NCI-H524 (cell line): ENCODE results near the gene TP53I3.
"Not testable (repeated sequence)": the region's sequence is repeated elsewhere in the genome, so short reads cannot be mapped to it uniquely, and the experiment has no call there.

Source experiments
- DNase-seq, 2 experiments: peaks; one replicate each; lab custom pipeline; 2025; lab: John Stamatoyannopoulos, UW

TP53I3 gene

GRCh38 chr2:24084386-24085199, at the start of gene TP53I3:
Gene TP53I3, minus strand, starts transcription at chr2:24084834. Its CDS starts 508 bp downstream, at chr2:24084326.
- DNase-seq, result peak; percentile 88

GRCh38 chr2:24132543-24132942, 47.9 kb upstream of the TP53I3 start:
- DNase-seq, result no peak

DNA sequence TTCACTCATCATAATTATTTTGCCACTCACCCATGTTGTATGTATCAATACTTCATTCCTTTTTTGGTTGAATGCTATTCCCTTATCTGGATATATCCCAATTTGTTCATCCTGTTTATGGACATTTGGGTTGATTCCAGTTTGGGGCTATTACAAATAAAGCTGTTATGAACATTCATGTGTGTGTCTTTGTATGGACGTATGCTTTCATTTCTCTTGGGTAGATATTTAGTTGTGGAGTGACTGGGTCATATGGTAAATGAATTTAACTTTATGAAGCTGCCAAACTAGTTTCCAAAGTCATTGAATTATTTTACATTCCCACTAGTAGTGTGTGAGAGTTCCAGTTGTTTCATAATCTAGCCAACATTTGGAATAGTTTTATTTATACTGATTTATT, 41.3 kb upstream of the TP53I3 start:
- no peak for DNase-seq

GRCh38 chr2:24123922-24124580, 39.4 kb upstream of the TP53I3 start:
- DNase-seq, result peak; percentile 21 to 62

DNA sequence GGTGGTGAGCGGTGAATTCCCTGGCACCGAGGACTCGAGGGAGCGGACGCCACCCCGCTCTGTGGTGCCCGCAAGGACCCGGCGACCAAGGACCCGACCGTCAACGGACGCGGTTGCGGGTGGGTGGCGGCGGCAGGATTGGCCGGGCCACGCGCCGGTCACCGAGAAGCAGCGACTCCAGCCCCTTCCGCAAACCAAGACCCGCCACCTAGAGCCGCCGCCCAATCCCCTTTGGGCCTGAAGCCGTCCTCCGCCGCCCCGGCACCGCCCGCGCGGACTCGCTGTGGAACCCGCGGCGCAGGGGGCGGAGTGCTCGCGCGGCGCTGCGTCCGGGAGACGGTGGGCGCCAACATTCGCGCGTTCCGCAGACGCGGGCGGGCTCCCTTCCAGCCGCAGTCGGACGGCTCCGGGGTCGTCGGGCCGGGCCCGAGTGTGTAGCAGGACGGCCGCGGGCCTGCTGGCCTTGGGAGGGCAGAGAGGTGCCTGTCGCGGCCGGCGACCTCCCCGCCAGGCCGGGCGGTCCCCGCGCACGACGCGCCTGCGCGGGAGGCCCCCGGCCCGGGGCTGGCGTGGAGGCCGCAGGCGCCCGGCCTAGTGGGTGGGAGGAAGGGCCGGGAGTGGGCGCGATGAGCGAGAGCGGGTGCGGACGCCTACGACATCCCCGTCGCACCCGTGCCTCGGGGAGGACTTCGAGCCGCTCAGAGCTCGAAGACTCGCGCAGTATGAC, 38.7 kb upstream of the TP53I3 start, which contains the start of the genes FAM228B and PFN4:
FAM228B (plus strand) TSS at position 275 of the 727 bp plus-strand sequence. CDS start 893 bp downstream, outside the sequence.
PFN4 (minus strand) TSS at position 140 of the 727 bp plus-strand sequence. CDS start 799 bp downstream, outside the sequence.
- peak; percentile 78 to 83 for DNase-seq

DNA sequence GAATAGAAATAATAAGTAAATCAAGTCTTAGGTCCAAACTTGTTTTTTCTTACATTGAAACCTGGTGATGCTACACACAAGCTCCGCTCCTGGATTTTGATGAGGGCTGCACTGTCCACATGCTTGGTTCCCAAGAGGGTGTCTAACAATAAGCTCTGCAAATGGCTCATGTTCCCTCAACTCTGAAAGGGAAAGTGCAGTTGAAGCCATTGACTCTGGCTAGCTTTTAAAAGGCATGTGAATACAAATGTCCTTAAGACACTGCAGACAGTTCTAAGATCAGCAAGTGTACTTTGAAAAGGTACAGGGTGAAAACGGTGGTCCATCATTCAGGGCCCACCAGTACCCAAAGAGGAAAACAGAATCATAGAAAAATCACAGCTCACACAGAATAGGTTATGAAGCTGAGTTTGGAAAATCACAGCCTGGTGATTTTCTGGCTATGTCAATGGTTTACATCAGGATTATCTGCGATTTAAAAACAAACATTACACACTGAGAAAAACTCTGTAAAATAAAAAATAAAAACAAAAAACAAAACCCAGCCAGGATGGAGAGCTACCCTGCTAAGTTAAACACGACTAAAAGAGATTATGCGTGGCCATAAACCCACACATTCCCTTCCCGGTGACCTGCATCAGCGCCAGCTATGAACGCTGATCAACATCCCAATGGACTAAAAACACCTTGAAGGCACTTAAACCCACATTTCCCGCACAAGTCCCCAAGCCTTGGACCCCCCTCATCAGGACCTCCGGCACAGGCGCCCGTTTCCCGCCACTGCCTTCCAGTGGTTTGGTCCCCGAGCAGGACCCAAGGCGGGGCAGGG, 37.9 kb upstream of the TP53I3 start:
- peak in 1 of 2 experiments; percentile 28 for DNase-seq

GRCh38 chr2:24121469-24121868, 36.8 kb upstream of the TP53I3 start:
- no peak for DNase-seq

DNA sequence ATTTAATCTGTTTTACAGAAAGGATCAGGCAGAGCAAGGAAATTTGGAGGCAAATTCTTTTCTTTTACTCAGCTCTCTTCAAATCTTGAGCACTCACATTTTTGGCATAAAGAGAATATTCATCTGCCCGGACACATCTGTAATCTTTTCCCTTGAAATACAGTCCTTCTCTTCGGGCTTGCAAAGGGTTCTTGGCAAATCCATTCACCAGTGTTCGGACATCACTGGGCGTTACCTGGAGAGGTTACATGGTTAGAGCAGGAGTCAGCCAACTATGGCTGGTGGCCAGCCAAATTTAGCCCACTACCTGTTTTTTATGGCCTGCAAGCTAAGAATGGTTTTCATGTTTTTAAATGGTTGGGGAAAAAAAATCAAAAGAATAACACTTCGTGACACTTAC, 36.4 kb upstream of the TP53I3 start:
- DNase-seq, result no peak

DNA sequence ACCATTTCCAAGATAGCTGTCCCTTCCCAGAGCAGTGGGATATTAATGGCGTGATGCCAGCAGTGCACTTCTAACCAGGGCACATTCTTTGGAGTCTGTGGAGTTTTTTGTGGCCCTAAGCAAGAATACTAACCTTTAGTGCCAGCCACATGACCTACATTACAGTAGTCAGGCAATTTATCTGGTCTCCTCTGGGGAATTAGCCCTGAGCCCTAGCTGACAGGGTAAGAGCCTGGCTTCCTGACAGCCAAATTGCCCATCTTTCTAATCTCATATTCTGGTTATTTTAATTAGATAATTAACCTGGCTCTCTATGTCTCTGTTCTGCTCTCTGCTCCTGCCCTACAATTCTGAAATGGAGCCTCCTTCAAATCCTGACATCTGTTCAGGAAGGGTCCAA, 33.3 kb upstream of the TP53I3 start:
- DNase-seq, result peak; percentile 5 to 48

GRCh38 chr2:24115057-24115456, 30.4 kb upstream of the TP53I3 start:
- no peak for DNase-seq

DNA sequence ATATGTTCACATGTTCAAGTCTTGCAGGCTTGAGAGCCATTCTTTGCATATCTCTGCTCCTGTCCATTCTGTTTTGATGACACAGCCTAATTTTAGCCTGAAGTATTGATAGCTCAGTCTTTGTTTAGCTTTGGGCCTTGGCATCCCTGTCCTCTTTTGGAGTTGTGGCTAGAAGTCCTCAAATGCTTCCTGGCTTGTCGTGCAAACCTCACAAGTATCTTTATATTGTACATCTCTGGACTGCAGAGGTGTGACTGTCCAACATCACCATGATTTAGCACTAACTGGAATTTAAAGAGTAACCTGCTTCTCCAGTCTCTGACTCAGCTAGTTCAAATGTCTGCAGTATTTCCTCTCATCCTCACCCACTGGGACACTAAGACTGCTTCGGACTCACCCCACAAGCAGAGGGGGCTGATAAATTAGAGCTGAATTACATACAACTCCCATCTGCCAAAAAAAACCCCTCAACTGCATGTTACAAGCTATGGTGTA, 26.8 kb upstream of the TP53I3 start:
- DNase-seq, result no peak

- no peak for DNase-seq
These were observed 26.1 kb upstream of the TP53I3 start for GRCh38 chr2:24110660-24111303.

GRCh38 chr2:24109431-24109830, 24.8 kb upstream of the TP53I3 start:
- DNase-seq, result not testable (repeated sequence)

DNA sequence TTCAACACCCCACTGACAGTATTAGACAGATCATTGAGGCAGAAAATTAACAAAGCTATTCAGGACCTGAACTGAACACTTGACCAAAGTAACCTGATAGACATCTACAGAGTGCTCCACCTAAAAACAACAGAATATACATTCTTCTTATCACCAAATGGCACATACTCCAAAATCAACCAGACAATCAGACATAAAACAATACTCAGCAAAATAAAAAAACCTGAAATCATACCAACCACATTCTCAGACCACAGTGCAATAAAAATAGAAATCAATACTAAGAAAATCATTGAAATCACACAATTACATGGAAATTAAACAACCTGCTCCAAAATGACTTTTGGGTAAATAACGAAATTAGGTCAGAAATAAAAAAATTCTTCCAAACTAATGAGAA, 22.7 kb upstream of the TP53I3 start:
- DNase-seq, result no peak

DNA sequence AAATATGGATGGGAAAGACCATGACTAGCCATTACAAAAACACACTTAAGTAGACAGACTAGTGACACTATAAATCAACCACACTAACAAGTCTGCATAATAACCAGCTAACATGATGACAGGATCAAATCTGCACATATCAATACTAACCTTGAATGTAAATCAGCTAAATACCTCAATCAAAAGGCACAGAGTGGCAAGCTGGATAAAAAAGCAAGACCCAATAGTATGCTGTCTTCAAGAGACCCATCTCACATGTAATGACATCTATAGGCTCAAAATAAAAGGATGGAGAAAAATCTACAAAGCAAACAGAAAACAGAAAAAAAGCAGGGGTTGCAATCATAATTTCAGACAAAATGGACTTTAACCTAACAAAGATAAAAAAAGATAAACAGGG, 22.2 kb upstream of the TP53I3 start:
- no peak for DNase-seq

- no peak for DNase-seq
These were observed 21.2 kb upstream of the TP53I3 start for GRCh38 chr2:24105816-24106215.

DNA sequence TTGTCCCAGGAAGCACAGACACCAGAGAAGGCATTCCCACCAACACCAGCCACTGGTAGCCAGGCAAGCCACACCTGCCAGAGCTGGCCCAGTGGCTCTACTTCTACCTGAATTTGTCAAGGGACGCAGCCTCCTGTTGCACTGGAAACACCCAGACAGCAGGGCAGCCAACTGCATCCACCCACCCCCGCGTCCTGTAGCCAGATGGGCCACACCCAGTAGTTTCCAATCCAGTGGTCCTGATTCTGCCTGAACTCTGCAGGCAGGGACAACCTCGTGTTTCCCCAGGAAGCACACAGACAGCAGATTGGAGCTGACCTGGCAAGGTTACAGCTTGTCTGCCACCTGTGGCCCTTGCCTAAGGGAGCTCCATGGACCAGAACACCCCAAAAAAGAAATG, 20.3 kb upstream of the TP53I3 start:
- no peak for DNase-seq

DNA sequence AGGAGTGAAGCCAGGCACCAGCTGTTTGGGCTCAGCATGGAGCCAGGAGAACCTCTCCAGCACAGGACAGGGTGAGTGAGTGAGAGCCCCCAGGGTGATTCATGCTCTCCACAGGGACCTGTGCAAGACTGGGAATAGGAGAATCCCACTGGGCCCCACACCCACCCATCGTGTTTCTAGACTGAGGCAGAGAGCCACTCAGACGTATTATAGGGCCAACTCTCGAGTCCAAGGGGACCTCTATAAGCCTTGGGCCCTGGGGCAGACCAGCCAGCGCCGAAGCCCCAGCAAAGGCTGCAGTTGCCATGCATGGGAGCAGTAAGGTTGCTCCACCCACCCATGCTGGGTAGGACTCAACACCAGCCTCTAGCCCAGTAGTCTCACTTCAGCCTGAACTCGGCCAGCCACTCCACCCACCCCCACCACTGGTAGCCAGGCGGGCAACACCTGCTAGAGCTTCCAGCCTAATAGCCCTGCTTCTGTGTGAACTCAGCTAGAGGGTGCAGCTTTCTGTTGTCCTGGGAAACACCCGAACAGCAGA, 19.5 kb upstream of the TP53I3 start:
- DNase-seq, result no peak

- DNase-seq, result no peak
These were observed 18.0 kb upstream of the TP53I3 start for GRCh38 chr2:24102677-24103076.

DNA sequence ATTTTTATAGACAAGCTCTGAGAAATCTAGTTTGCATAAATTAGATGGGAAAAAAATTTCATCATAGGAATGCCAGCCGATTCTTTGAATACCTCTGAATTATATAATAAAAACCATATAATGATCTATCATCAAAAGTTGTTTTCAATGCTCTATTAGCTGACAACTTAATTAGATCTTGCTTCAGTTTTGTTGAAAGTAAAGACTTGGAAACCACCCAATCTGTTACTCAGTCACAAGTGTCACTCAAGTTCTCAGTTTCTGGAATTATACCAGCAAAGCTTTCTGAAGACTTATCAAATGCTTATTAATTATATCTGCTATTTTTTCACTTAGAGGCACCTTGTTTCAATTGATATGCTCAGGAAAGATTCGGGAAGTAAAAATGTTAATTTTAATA, 17.4 kb upstream of the TP53I3 start:
- DNase-seq, result no peak

GRCh38 chr2:24100732-24101131, 16.1 kb upstream of the TP53I3 start:
- not testable (repeated sequence) for DNase-seq
